ENCODE measurements around the gene CR1L. TPM values are rescaled to one million over a fixed set of nuclear protein-coding genes. Genes with fewer than 3 reads are reported as not detected.
A peak's percentile ranks its signal among the peaks of the same experiment; 100 is the strongest.
"Not testable (repeated sequence)": the region's sequence is repeated elsewhere in the genome, so short reads cannot be mapped to it uniquely, and the experiment has no call there.

The CR1L gene
- total RNA-seq, 3 donors from 2014 or later, result not detected

- no peak for DNase-seq
- no peak for TF ChIP-seq CTCF (IDR thresholded peaks at IDR 0.05)
- intact Hi-C loops (cut with DNase I, micrococcal nuclease), result no loop called here
- no peaks in the 10 kb centered on the region for H3K9me3 ChIP-seq
- no peak overlapping the region for H3K4me3 ChIP-seq
- peaks cover 7% of the 10 kb centered on the region for H3K4me1 ChIP-seq (ENCODE audit: low read depth)
- H3K36me3 ChIP-seq (ENCODE audit: low read depth), result no peaks in the 10 kb centered on the region
- ATAC-seq, result no peak
These were observed 26.1 kb downstream of the CR1L start for GRCh38 chr1:207670997-207671396.

DNA sequence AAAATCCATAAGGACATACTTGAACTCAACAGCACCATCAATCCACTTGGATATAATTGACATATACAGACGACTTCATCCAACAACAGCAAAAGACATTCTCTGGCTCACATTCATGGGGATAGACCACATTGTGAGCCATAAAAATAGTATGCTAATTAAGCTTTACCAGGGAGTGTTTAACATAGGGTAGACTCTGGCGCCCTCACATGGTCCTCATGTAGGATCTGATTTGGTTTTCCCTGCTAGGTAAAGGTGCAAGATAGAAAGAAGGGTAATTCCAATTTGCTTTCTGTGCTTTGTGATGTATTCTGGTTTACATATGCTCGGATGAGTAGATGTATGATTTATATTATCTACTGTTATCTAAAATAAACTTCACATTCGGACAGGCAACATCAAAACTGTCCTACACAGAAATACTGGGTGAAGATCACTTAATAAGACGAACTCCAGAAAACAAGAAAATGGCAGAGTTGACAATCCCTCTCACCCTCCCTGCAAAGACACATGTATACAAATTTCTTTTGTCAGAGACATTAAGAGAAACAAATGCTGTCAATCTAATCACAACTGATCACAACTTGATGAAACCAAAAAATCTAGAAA lies 27.7 kb downstream of the CR1L start:
- intact Hi-C loops (cut with DNase I, micrococcal nuclease), result no loop called here
- Histone ChIP-seq H3K36me3 (ENCODE audit: low read depth) (no peaks in the 10 kb centered on the region), H3K9me3 (no peaks in the 10 kb centered on the region), H3K4me3 (no peak overlapping the region), H3K4me1 (ENCODE audit: low read depth) (peaks cover 7% of the 10 kb centered on the region)
- peak; percentile 15 for TF ChIP-seq CTCF (IDR thresholded peaks at IDR 0.05)
- ATAC-seq (peak; percentile 76), DNase-seq (peak in 1 of 3 donors; percentile 57)

- intact Hi-C loops (cut with DNase I, micrococcal nuclease), result no loop called here
- TF ChIP-seq CTCF (IDR thresholded peaks at IDR 0.05), result no peak
- H3K4me1 ChIP-seq (ENCODE audit: low read depth), result peaks cover 7% of the 10 kb centered on the region
- no peaks in the 10 kb centered on the region for H3K36me3 ChIP-seq (ENCODE audit: low read depth)
- no peak for DNase-seq
- no peaks in the 10 kb centered on the region for H3K9me3 ChIP-seq
- ATAC-seq, result no peak
- no peak overlapping the region for H3K4me3 ChIP-seq
These were observed 28.5 kb downstream of the CR1L start for GRCh38 chr1:207673399-207673798.

DNA sequence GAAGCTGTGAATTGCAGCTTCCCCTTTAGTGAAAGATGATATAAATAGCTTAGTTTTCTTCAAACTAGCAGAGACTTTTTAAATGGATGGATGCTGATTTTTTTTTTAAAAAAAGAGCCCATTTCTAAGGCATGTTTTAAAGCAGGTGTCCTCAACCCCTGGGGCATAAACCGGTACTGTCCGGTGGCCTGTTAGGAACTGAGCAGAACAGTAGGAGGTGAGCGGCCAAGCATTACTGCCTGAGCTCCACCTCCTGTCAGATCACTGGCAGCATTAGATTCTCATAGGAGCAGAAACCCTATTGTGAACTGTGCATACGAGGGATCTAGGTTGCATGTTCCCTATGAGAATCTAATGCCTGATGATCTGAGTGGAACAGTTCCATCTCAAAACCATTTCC lies 31.2 kb downstream of the CR1L start:
- no peak for TF ChIP-seq CTCF (IDR thresholded peaks at IDR 0.05)
- no peak for DNase-seq
- no peaks in the 10 kb centered on the region for H3K9me3 ChIP-seq
- H3K4me1 ChIP-seq (ENCODE audit: low read depth), result no peaks in the 10 kb centered on the region
- intact Hi-C loops (cut with DNase I, micrococcal nuclease), result no loop called here
- no peaks in the 10 kb centered on the region for H3K36me3 ChIP-seq (ENCODE audit: low read depth)
- no peak for ATAC-seq
- no peak overlapping the region for H3K4me3 ChIP-seq

DNA sequence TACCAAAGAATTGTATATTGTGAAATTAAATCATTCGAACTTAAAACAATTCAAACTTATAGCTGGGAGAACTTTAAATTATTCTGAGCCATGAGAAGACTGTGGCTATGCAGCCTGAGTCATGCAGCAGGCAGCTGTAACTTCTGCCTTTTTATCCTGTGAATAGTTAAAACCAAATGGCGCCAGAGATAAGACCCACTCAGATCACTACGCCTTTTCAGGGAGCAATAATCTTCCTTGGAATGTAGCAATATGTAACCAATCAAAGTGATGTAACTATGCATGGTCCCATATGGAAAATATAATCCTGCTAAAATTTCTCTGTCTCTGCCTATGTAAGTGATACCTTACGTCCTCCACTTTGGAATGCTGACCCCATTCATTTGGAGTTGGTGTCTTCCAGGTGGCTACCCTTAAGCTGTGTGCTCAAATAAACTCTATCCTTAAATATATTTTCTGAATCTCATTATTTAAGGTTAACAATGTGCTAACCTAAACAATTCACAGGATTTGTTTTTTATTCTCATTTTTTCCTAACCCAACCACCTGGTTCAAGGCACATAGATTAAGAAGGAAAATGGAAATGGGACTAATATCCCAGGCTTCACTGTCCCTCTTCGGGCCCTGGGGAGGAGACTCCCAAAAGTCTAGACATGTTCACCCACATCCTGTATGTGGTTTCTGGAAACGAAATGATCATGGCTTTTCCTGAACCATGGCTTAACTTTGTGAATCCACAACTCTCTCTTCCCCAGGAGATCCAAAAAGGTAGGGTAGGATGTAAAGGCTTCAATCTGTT lies 35.9 kb downstream of the CR1L start:
- H3K9me3 ChIP-seq; H3K4me1 ChIP-seq (ENCODE audit: low read depth); intact Hi-C loops (cut with DNase I, micrococcal nuclease); H3K36me3 ChIP-seq (ENCODE audit: low read depth); ATAC-seq; DNase-seq; H3K4me3 ChIP-seq: not testable (repeated sequence)

- H3K9me3 ChIP-seq; DNase-seq; H3K4me1 ChIP-seq (ENCODE audit: low read depth); H3K36me3 ChIP-seq (ENCODE audit: low read depth); H3K4me3 ChIP-seq; ATAC-seq; intact Hi-C loops (cut with DNase I, micrococcal nuclease): not testable (repeated sequence)
These were observed 38.0 kb downstream of the CR1L start for GRCh38 chr1:207682872-207683434.

GRCh38 chr1:207690551-207690950 lies 45.6 kb downstream of the CR1L start:
- ATAC-seq; H3K4me1 ChIP-seq (ENCODE audit: low read depth); DNase-seq; H3K4me3 ChIP-seq; intact Hi-C loops (cut with DNase I, micrococcal nuclease); H3K36me3 ChIP-seq (ENCODE audit: low read depth); H3K9me3 ChIP-seq: not testable (repeated sequence)
